ENCODE results near the gene POLR3G.
A peak's percentile ranks its signal among the peaks of the same experiment; 100 is the strongest.

POLR3G gene

GRCh38 chr5:90504743-90505142 is 30.1 kb downstream of the POLR3G start:
- DNase-seq, result no peak

GRCh38 chr5:90506221-90506620 is 31.6 kb downstream of the POLR3G start:
- no peak for DNase-seq

GRCh38 chr5:90510438-90510837 is 35.8 kb downstream of the POLR3G start:
- DNase-seq, result no peak

GRCh38 chr5:90514520-90514919 is 39.9 kb downstream of the POLR3G start:
- no peak for DNase-seq

GRCh38 chr5:90518661-90519060 is 44.0 kb downstream of the POLR3G start:
- DNase-seq, result no peak

GRCh38 chr5:90519081-90519480 is 44.4 kb downstream of the POLR3G start:
- no peak for DNase-seq

- no peak for DNase-seq
Observed at GRCh38 chr5:90528601-90529193, 54.0 kb downstream of the POLR3G start.

- DNase-seq, result peak; percentile 94 to 95
Observed at GRCh38 chr5:90529194-90529938, 54.7 kb downstream of the POLR3G start, which contains the start of gene LYSMD3. Gene LYSMD3 (minus strand): TSS chr5:90529584. CDS start chr5:90525289, 4,295 bp downstream.

GRCh38 chr5:90529939-90530677 is 55.4 kb downstream of the POLR3G start:
- peak; percentile 49 to 69 for DNase-seq

- DNase-seq, result no peak
Observed at GRCh38 chr5:90530736-90531487, 56.2 kb downstream of the POLR3G start.

- no peak for DNase-seq
Observed at GRCh38 chr5:90533794-90534193, 59.1 kb downstream of the POLR3G start.

GRCh38 chr5:90534922-90535321 is 60.3 kb downstream of the POLR3G start:
- DNase-seq, result no peak

GRCh38 chr5:90542827-90543519 is 68.3 kb downstream of the POLR3G start:
- DNase-seq, result no peak

GRCh38 chr5:90545511-90545910 is 70.8 kb downstream of the POLR3G start:
- no peak for DNase-seq

- no peak for DNase-seq
Observed at GRCh38 chr5:90546216-90546837, 71.7 kb downstream of the POLR3G start.

- DNase-seq, result no peak
Observed at GRCh38 chr5:90547072-90547536, 72.4 kb downstream of the POLR3G start.

- DNase-seq, result no peak
Observed at GRCh38 chr5:90548069-90548593, 73.5 kb downstream of the POLR3G start.

- no peak for DNase-seq
Observed at GRCh38 chr5:90549223-90549622, 74.6 kb downstream of the POLR3G start.

- DNase-seq, result no peak
Observed at GRCh38 chr5:90549729-90550275, 75.1 kb downstream of the POLR3G start.

GRCh38 chr5:90550963-90551362 is 76.3 kb downstream of the POLR3G start:
- DNase-seq, result no peak

- no peak for DNase-seq
Observed at GRCh38 chr5:90551376-90551775, 76.7 kb downstream of the POLR3G start.
